Adipocyte (in vitro differentiated cells): ENCODE measurements around the gene LMO7.

ENCODE experiments used
- DNase-seq: peaks from one replicate; pipeline ENCODE4 v3.0.0-alpha.2; 2015; ENCODE audit warnings: low read depth
- H3K27me3 ChIP-seq: replicated peaks from 2 replicates; pipeline ENCODE4 v1.7.0; 2013; ENCODE audit warnings: mild to moderate bottlenecking, low read length, moderate library complexity; ENCODE audit not compliant: control insufficient read depth, insufficient read depth
- H3K36me3 ChIP-seq: 2 replicates; pipeline ENCODE4 v1.7.0; 2013; ENCODE audit warnings: low read length, mild to moderate bottlenecking, moderate library complexity; ENCODE audit not compliant: control insufficient read depth, insufficient read depth, severe bottlenecking
- H3K4me1 ChIP-seq: 2 replicates; pipeline ENCODE4 v1.7.0; 2013; ENCODE audit warnings: mild to moderate bottlenecking, low read length, moderate library complexity; ENCODE audit not compliant: control insufficient read depth, insufficient read depth
- H3K4me3 ChIP-seq: 2 replicates; pipeline ENCODE4 v1.7.0; 2013; ENCODE audit warnings: mild to moderate bottlenecking, low read length, moderate library complexity
- H3K9ac ChIP-seq: 2 replicates; pipeline ENCODE4 v1.7.0; 2013; ENCODE audit warnings: mild to moderate bottlenecking, low read length, moderate library complexity
- H3K9me3 ChIP-seq: 2 replicates; pipeline ENCODE4 v1.7.0; 2013; ENCODE audit warnings: mild to moderate bottlenecking, low read length, moderate library complexity; ENCODE audit not compliant: control insufficient read depth

The LMO7 gene

GRCh38 chr13:75648446-75648845 is 12.3 kb downstream of the LMO7 start:
- DNase-seq = no peak
- H3K4me1 ChIP-seq = peaks cover 47% of the 10 kb centered on the region
- no peak overlapping the region for H3K9ac ChIP-seq
- H3K4me3 ChIP-seq = peak overlapping the region; percentile 48
- H3K36me3 ChIP-seq = peaks cover 44% of the 10 kb centered on the region
- H3K9me3 ChIP-seq = no peaks in the 10 kb centered on the region
- H3K27me3 ChIP-seq = no peaks in the 10 kb centered on the region

GRCh38 chr13:75651013-75651412 is 14.9 kb downstream of the LMO7 start:
- peaks cover 53% of the 10 kb centered on the region for H3K4me1 ChIP-seq

GRCh38 chr13:75652726-75653125 is 16.6 kb downstream of the LMO7 start:
- Histone ChIP-seq H3K9me3 (no peaks in the 10 kb centered on the region), H3K9ac (no peak overlapping the region), H3K4me3 (no peak overlapping the region), H3K27me3 (no peaks in the 10 kb centered on the region), H3K36me3 (peaks cover 54% of the 10 kb centered on the region), H3K4me1 (peaks cover 54% of the 10 kb centered on the region)
- DNase-seq = no peak

More at GRCh38 chr13:75651013-75651412, 14.9 kb downstream of the LMO7 start:
- no peak overlapping the region for H3K9ac ChIP-seq
- no peak overlapping the region for H3K4me3 ChIP-seq
- H3K9me3 ChIP-seq = no peaks in the 10 kb centered on the region
- H3K36me3 ChIP-seq = peaks cover 59% of the 10 kb centered on the region
- H3K27me3 ChIP-seq = no peaks in the 10 kb centered on the region
- DNase-seq = no peak

GRCh38 chr13:75656425-75656989 is 20.4 kb downstream of the LMO7 start:
- no peaks in the 10 kb centered on the region for H3K27me3 ChIP-seq
- H3K4me1 ChIP-seq = peaks cover 53% of the 10 kb centered on the region
- no peak for DNase-seq
- H3K36me3 ChIP-seq = peaks cover 51% of the 10 kb centered on the region
- H3K9ac ChIP-seq = no peak overlapping the region
- H3K9me3 ChIP-seq = no peaks in the 10 kb centered on the region
- H3K4me3 ChIP-seq = no peak overlapping the region

GRCh38 chr13:75657111-75657510 is 21.0 kb downstream of the LMO7 start:
- Histone ChIP-seq H3K4me1 (peaks cover 53% of the 10 kb centered on the region), H3K36me3 (peaks cover 47% of the 10 kb centered on the region), H3K9ac (no peak overlapping the region), H3K9me3 (no peaks in the 10 kb centered on the region), H3K4me3 (no peak overlapping the region), H3K27me3 (no peaks in the 10 kb centered on the region)
- no peak for DNase-seq

- Histone ChIP-seq H3K9ac (no peak overlapping the region), H3K4me1 (peaks cover 36% of the 10 kb centered on the region), H3K36me3 (peaks cover 16% of the 10 kb centered on the region), H3K4me3 (no peak overlapping the region), H3K27me3 (no peaks in the 10 kb centered on the region), H3K9me3 (no peaks in the 10 kb centered on the region)
- no peak for DNase-seq
Measured at GRCh38 chr13:75660694-75661093, 24.6 kb downstream of the LMO7 start.

GRCh38 chr13:75661443-75661842 is 25.3 kb downstream of the LMO7 start:
- no peak overlapping the region for H3K9ac ChIP-seq
- H3K36me3 ChIP-seq = peaks cover 12% of the 10 kb centered on the region
- H3K4me3 ChIP-seq = no peak overlapping the region
- H3K9me3 ChIP-seq = no peaks in the 10 kb centered on the region
- no peaks in the 10 kb centered on the region for H3K27me3 ChIP-seq
- no peak for DNase-seq
- H3K4me1 ChIP-seq = peaks cover 32% of the 10 kb centered on the region

GRCh38 chr13:75666646-75667351 is 30.7 kb downstream of the LMO7 start:
- DNase-seq = peak; percentile 63
- H3K9me3 ChIP-seq = no peaks in the 10 kb centered on the region

GRCh38 chr13:75669706-75670105 is 33.6 kb downstream of the LMO7 start:
- Histone ChIP-seq H3K9me3 (no peaks in the 10 kb centered on the region), H3K4me3 (no peak overlapping the region), H3K9ac (no peak overlapping the region), H3K27me3 (no peaks in the 10 kb centered on the region), H3K36me3 (peaks cover 23% of the 10 kb centered on the region), H3K4me1 (peaks cover 58% of the 10 kb centered on the region)
- no peak for DNase-seq

More at GRCh38 chr13:75666646-75667351, 30.7 kb downstream of the LMO7 start:
- no peak overlapping the region for H3K9ac ChIP-seq
- H3K27me3 ChIP-seq = no peaks in the 10 kb centered on the region
- H3K4me1 ChIP-seq = peaks cover 49% of the 10 kb centered on the region
- H3K36me3 ChIP-seq = peaks cover 16% of the 10 kb centered on the region
- no peak overlapping the region for H3K4me3 ChIP-seq

GRCh38 chr13:75670496-75670895 is 34.4 kb downstream of the LMO7 start:
- Histone ChIP-seq H3K36me3 (peaks cover 23% of the 10 kb centered on the region), H3K4me3 (no peak overlapping the region), H3K27me3 (no peaks in the 10 kb centered on the region), H3K4me1 (peaks cover 62% of the 10 kb centered on the region), H3K9ac (no peak overlapping the region), H3K9me3 (no peaks in the 10 kb centered on the region)
- peak; percentile 35 for DNase-seq

- Histone ChIP-seq H3K4me1 (peaks cover 29% of the 10 kb centered on the region), H3K9me3 (no peaks in the 10 kb centered on the region), H3K9ac (peak overlapping the region; percentile 69), H3K36me3 (peaks cover 33% of the 10 kb centered on the region), H3K4me3 (peak overlapping the region; percentile 71), H3K27me3 (no peaks in the 10 kb centered on the region)
- DNase-seq = peak; percentile 72
Measured at GRCh38 chr13:75675421-75675820, 39.3 kb downstream of the LMO7 start.
